ENCODE data around the gene PRR16.

DNA sequence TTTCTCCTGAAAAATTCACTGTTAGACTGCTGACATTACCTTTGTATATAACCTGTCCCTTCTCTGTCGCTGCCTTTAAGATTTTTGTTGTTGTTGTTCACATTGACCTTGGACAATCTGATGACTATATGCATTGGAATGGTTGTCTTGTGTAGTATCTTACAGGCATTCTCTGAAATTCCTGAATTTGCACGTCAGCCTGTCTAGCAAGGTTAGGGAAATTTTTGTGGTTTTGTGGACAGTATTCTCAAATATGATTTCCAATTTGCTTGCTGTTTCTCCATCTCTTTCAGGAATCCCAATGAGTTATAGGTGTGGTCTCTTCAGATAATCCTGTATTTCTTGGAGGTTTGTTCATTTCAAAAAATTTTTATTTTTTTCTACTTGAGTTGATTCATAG is 140.8 kb downstream of the PRR16 start:
- TF ChIP-seq, protein P1, sequence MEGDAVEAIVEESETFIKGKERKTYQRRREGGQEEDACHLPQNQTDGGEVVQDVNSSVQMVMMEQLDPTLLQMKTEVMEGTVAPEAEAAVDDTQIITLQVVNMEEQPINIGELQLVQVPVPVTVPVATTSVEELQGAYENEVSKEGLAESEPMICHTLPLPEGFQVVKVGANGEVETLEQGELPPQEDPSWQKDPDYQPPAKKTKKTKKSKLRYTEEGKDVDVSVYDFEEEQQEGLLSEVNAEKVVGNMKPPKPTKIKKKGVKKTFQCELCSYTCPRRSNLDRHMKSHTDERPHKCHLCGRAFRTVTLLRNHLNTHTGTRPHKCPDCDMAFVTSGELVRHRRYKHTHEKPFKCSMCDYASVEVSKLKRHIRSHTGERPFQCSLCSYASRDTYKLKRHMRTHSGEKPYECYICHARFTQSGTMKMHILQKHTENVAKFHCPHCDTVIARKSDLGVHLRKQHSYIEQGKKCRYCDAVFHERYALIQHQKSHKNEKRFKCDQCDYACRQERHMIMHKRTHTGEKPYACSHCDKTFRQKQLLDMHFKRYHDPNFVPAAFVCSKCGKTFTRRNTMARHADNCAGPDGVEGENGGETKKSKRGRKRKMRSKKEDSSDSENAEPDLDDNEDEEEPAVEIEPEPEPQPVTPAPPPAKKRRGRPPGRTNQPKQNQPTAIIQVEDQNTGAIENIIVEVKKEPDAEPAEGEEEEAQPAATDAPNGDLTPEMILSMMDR (IDR thresholded peaks at IDR 0.05; ENCODE audit: low read depth, low read length): no peak
- no peak for TF ChIP-seq POLR2A (IDR thresholded peaks at IDR 0.05; ENCODE audit: extremely low read depth, insufficient read length)
